IMR-90 (cell line): ENCODE measurements around the gene COL28A1. TPM values are rescaled to one million over a fixed set of nuclear protein-coding genes. Genes with fewer than 3 reads are reported as not detected.

Source experiments
- ATAC-seq: fragments of 200-7000 bp; cut with Tn5 transposase; 2 replicates; pipeline ENCODE4 v1.9.1; 2020; ENCODE audit warnings: low read depth, mild to moderate bottlenecking, moderate library complexity
- BruUV-seq: library from RNA; stranded (reverse); fragments of 400-500 nt; replicated peaks from 2 replicates; lab custom pipeline; 2021; lab: Mats Ljungman, UMichigan
- CTCF ChIA-PET: fragments of 300-600 bp; formaldehyde crosslinking; extraction: SDS; loops from one replicate; lab custom pipeline; 2021; ENCODE audit warnings: antibody characterized with exemption; lab: Yijun Ruan, JAX
- POLR2A ChIA-PET: fragments of 300-600 bp; sonication (Branson Sonifier 250); formaldehyde crosslinking; loops from one replicate; lab custom pipeline; 2022; ENCODE audit warnings: antibody characterized with exemption; ENCODE audit not compliant: unreplicated experiment; lab: Charles Lee
- DNase-seq: peaks from one replicate; pipeline ENCODE4 v3.0.0; 2013
- H2AFZ ChIP-seq: replicated peaks from 2 replicates; pipeline ENCODE3; 2013; ENCODE audit warnings: low read length, mild to moderate bottlenecking; ENCODE audit not compliant: poor library complexity
- H2AK5ac ChIP-seq: 2 replicates; pipeline ENCODE4 v1.6.1; 2013; ENCODE audit warnings: low read depth, low read length, inconsistent platforms
- H2AK9ac ChIP-seq: replicated peaks from 2 replicates; pipeline ENCODE3; 2013; ENCODE audit warnings: mild to moderate bottlenecking, low read depth, low read length, moderate library complexity; ENCODE audit not compliant: poor library complexity
- H2BK120ac ChIP-seq: 2 replicates; pipeline ENCODE4 v1.6.1; 2013; ENCODE audit warnings: low read depth, low read length, inconsistent platforms
- H2BK15ac ChIP-seq: 3 replicates; pipeline ENCODE4 v1.6.1; 2013; ENCODE audit warnings: low read depth, low read length, inconsistent platforms
- H2BK20ac ChIP-seq: 2 replicates; pipeline ENCODE4 v1.6.1; 2013; ENCODE audit warnings: low read depth, mild to moderate bottlenecking, inconsistent platforms, low read length, moderate library complexity
- H2BK5ac ChIP-seq: 2 replicates; pipeline ENCODE4 v1.6.1; 2013; ENCODE audit warnings: mild to moderate bottlenecking, low read depth, low read length, inconsistent platforms; ENCODE audit not compliant: poor library complexity, severe bottlenecking
- H3K14ac ChIP-seq: replicated peaks from 2 replicates; pipeline ENCODE4 v1.6.1; 2013; ENCODE audit warnings: low read depth, low read length, inconsistent platforms
- H3K18ac ChIP-seq: 2 replicates; pipeline ENCODE4 v1.6.1; 2013; ENCODE audit warnings: low read depth, low read length, control low read depth
- H3K23ac ChIP-seq: 2 replicates; pipeline ENCODE4 v1.6.1; 2013; ENCODE audit warnings: low read depth, low read length, inconsistent platforms
- H3K27ac ChIP-seq: 2 replicates; pipeline ENCODE4 v1.5.1; 2013; ENCODE audit warnings: mild to moderate bottlenecking, control low read depth, low read length; ENCODE audit not compliant: insufficient read depth
- H3K27me3 ChIP-seq: 2 replicates; pipeline ENCODE4 v1.6.1; 2013; ENCODE audit warnings: low read length; ENCODE audit not compliant: control insufficient read depth, insufficient read depth
- H3K36me3 ChIP-seq: 2 replicates; pipeline ENCODE4 v1.6.1; 2013; ENCODE audit warnings: low read length, mixed read lengths; ENCODE audit not compliant: control insufficient read depth, insufficient read depth
- H3K4ac ChIP-seq: 2 replicates; pipeline ENCODE4 v1.6.1; 2013; ENCODE audit warnings: low read depth, low read length, inconsistent platforms
- H3K4me1 ChIP-seq: 2 replicates; pipeline ENCODE4 v1.6.1; 2013; ENCODE audit warnings: low read length, mixed read lengths; ENCODE audit not compliant: control insufficient read depth, insufficient read depth
- H3K4me2 ChIP-seq: 2 replicates; pipeline ENCODE4 v1.6.1; 2013; ENCODE audit warnings: low read depth, mild to moderate bottlenecking, control low read depth, low read length, moderate library complexity
- H3K4me3 ChIP-seq: 2 replicates; pipeline ENCODE4 v1.5.1; 2013; ENCODE audit warnings: low read depth, mild to moderate bottlenecking, control low read depth, low read length, moderate library complexity; ENCODE audit not compliant: insufficient read depth
- H3K56ac ChIP-seq: 2 replicates; pipeline ENCODE4 v1.6.1; 2013; ENCODE audit warnings: low read length, inconsistent platforms; ENCODE audit not compliant: insufficient read depth; ENCODE audit errors: extremely low read depth
- H3K79me1 ChIP-seq, 2 experiments: 2 replicates each; pipeline ENCODE4 v1.6.1; 2013; ENCODE audit warnings: low read length in 2 of 2, inconsistent platforms in 1 of 2, low read depth in 1 of 2
- H3K9ac ChIP-seq: 2 replicates; pipeline ENCODE4 v1.6.1; 2013; ENCODE audit warnings: low read depth, low read length, control low read depth
- H3K9me1 ChIP-seq: 2 replicates; pipeline ENCODE4 v1.6.1; 2013; ENCODE audit warnings: low read length, inconsistent platforms; ENCODE audit not compliant: insufficient read depth
- H3K9me3 ChIP-seq: 2 replicates; pipeline ENCODE4 v1.6.1; 2013; ENCODE audit warnings: low read length; ENCODE audit not compliant: control insufficient read depth, insufficient read depth
- H4K20me1 ChIP-seq: 2 replicates; pipeline ENCODE4 v1.6.1; 2013; ENCODE audit warnings: low read length, inconsistent platforms; ENCODE audit not compliant: insufficient read depth
- H4K5ac ChIP-seq: 2 replicates; pipeline ENCODE4 v1.6.1; 2013; ENCODE audit warnings: mild to moderate bottlenecking, low read depth, low read length, control low read depth
- H4K8ac ChIP-seq, 2 experiments: 2 replicates each; pipeline ENCODE4 v1.6.1; 2013; ENCODE audit warnings: low read depth in 2 of 2, low read length in 2 of 2, control low read depth in 1 of 2, inconsistent platforms in 1 of 2
- H4K91ac ChIP-seq: 2 replicates; pipeline ENCODE4 v1.6.1; 2013; ENCODE audit warnings: low read depth, low read length, inconsistent platforms; ENCODE audit not compliant: insufficient read depth
- FOS ChIP-seq: fragments of 150-350 bp; IDR thresholded peaks from 2 replicates; pipeline ENCODE4 v1.6.1; 2016; ENCODE audit warnings: low read depth, low read length
- RCOR1 ChIP-seq: IDR thresholded peaks from 2 replicates; pipeline ENCODE4 v1.6.1; 2012; ENCODE audit warnings: mild to moderate bottlenecking, low read length, improper control_type of control experiment; ENCODE audit not compliant: insufficient replicate concordance
- SMC3 ChIP-seq: fragments of 150-350 bp; IDR thresholded peaks from 2 replicates; pipeline ENCODE4 v1.6.1; 2016; ENCODE audit warnings: low read depth, mild to moderate bottlenecking, antibody characterized with exemption, low read length, moderate library complexity
- WGBS, 2 experiments: methylation state at CpG; one replicate each; pipeline versions ENCODE4 v1.1.5 to v1.1.7; 2013; ENCODE audit warnings: missing lambda C conversion rate in 2 of 2; ENCODE audit not compliant: insufficient read length in 1 of 2; ENCODE audit errors: extremely low coverage in 2 of 2; 5-methylcytosine and 5-hydroxymethylcytosine counted together
- dilution Hi-C: fragments of 300-500 bp; cut with HindIII; formaldehyde crosslinking; loops from one replicate; pipeline ENCODE4 v1.14.3; 2018; ENCODE audit warnings: low sequenced_read_pairs; ENCODE audit not compliant: unreplicated experiment
- in situ Hi-C: fragments of 300-500 bp; cut with MboI; formaldehyde crosslinking; loops from 3 replicates; pipeline ENCODE4 v1.14.3; 2019; ENCODE audit warnings: low sequenced_read_pairs, inconsistent platforms, mixed read lengths
- intact Hi-C: fragments of 100-400 bp; cut with micrococcal nuclease; formaldehyde crosslinking; loops from 2 replicates; pipeline ENCODE4 v1.10.0; 2022
- polyA plus RNA-seq, 3 experiments: library from polyadenylated mRNA; depleted of rRNA; stranded (reverse); fragments of >200 nt; gene quantifications; 2 replicates each; pipeline ENCODE4 v1.2.3, GENCODE V29; 2012; ENCODE audit warnings: low replicate concordance in 1 of 3
- total RNA-seq: library from RNA; depleted of rRNA; stranded (reverse); fragments of >200 nt; gene quantifications from 2 replicates; pipeline ENCODE4 v1.2.3, GENCODE V29; 2012

Gene COL28A1
- total and polyA plus RNA-seq, 2 of the 4 experiments (the other 2 are of a cell fraction) = under 0.01 to 0.05 TPM

DNA sequence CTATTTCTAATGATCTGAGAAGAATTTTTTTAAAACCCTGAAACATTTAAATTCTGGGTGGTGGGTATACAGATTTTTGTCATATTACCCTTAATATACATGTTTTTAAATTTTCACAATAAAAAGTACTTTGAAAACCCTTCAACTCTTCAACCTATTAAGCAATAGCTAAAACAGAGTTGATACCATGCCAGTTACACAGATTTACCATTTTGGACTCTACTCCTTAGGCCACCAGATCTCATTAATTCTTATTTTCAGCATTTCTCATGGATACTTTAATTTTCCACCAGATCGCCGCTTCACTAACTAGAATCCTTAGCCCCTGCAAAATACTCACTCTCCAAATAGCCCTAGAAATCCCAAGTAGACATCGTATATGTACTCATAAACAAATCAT is 12.7 kb upstream of the COL28A1 start:
- H2BK120ac ChIP-seq = no peak overlapping the region
- H3K27me3 ChIP-seq = no peaks in the 10 kb centered on the region
- H3K9me1 ChIP-seq = no peaks in the 10 kb centered on the region
- CTCF ChIA-PET = interaction anchor here (1.2 kb wide), 1 partner anchor 732 kb away, joined by 3 read pairs; no protein-coding TSS in a partner anchor
- H3K4ac ChIP-seq = no peak overlapping the region
- no peak overlapping the region for H2AFZ ChIP-seq
- no peak overlapping the region for H2AK9ac ChIP-seq
- H3K9ac ChIP-seq = no peak overlapping the region
- no peak overlapping the region for H3K23ac ChIP-seq
- H3K4me1 ChIP-seq = no peaks in the 10 kb centered on the region
- no TSS peak for BruUV-seq
- no peak overlapping the region for H3K56ac ChIP-seq
- DNase-seq (no peak), ATAC-seq (no peak)
- POLR2A ChIA-PET = no interaction called here
- in situ Hi-C loops (no loop called here), dilution Hi-C loops (no loop called here), intact Hi-C loops (no loop called here)
- no peaks in the 10 kb centered on the region for H3K9me3 ChIP-seq
- no peak overlapping the region for H2BK15ac ChIP-seq
- H3K79me1 ChIP-seq = no peaks in the 10 kb centered on the region
- no peak overlapping the region for H3K14ac ChIP-seq
- H3K27ac ChIP-seq = no peak overlapping the region
- TF ChIP-seq RCOR1 (no peak), FOS (no peak), SMC3 (no peak)
- no peak overlapping the region for H3K18ac ChIP-seq
- H3K36me3 ChIP-seq = no peaks in the 10 kb centered on the region
- no peak overlapping the region for H4K8ac ChIP-seq
- H2AK5ac ChIP-seq = no peak overlapping the region
- H3K4me2 ChIP-seq = no peak overlapping the region
- no peak overlapping the region for H4K91ac ChIP-seq
- H2BK5ac ChIP-seq = no peak overlapping the region
- H4K20me1 ChIP-seq = no peaks in the 10 kb centered on the region
- no CpG with 5 or more reads among the region's 3 CpGs for WGBS, 2 experiments
- no peak overlapping the region for H3K4me3 ChIP-seq
- no peak overlapping the region for H2BK20ac ChIP-seq
- no peak overlapping the region for H4K5ac ChIP-seq
